ENCODE measurements around the gene YIPF2.
"Not testable (repeated sequence)": the region's sequence is repeated elsewhere in the genome, so short reads cannot be mapped to it uniquely, and the experiment has no call there.

- TF ChIP-seq CTCF (IDR thresholded peaks at IDR 0.05; ENCODE audit: low read length); EZH2 (IDR thresholded peaks at IDR 0.05; ENCODE audit: borderline replicate concordance, low read length): not testable (repeated sequence)
These were observed 50.8 kb downstream of the YIPF2 start for GRCh38 chr19:10877608-10878007.
